Gastrocnemius medialis (tissue), 4 donors: ENCODE data around the gene ARL2BP. TPM values are rescaled to one million over a fixed set of nuclear protein-coding genes. Genes with fewer than 3 reads are reported as not detected.

Source experiments
- ATAC-seq, 2 donors: fragments of 150-250 bp; one replicate each; pipeline ENCODE4 v1.9.1; 2016
- DNase-seq, 2 donors: peaks; one replicate each; pipeline ENCODE4 v3.0.0-alpha.2; 2019
- H3K27ac ChIP-seq, 4 donors: fragments of 200-600 bp; sonication (generic); 1 replicate in 1 of 4; 2 replicates in 3 of 4; pipeline ENCODE4 v1.5.1; 2016 to 2018; ENCODE audit warnings: mild to moderate bottlenecking in 2 of 4, moderate library complexity in 1 of 4
- H3K27me3 ChIP-seq, 3 donors: fragments of 200-600 bp; sonication (generic) in 2 of 3; 1 replicate in 1 of 3; 2 replicates in 2 of 3; pipeline versions ENCODE4 v1.5.1 to v1.6.0; 2016 to 2019; ENCODE audit warnings: mild to moderate bottlenecking in 1 of 3, moderate library complexity in 1 of 3
- H3K36me3 ChIP-seq, 2 donors: fragments of 200-600 bp; sonication (generic) in 1 of 2; one replicate each; pipeline ENCODE4 v1.5.1; 2017 to 2018
- H3K4me1 ChIP-seq, 2 donors: fragments of 200-600 bp; sonication (generic) in 1 of 2; one replicate each; pipeline ENCODE4 v1.5.1; 2016 to 2017; ENCODE audit warnings: mild to moderate bottlenecking in 2 of 2
- H3K4me3 ChIP-seq, 4 donors: fragments of 200-600 bp; sonication (generic) in 3 of 4; 1 replicate in 1 of 4; 2 replicates in 3 of 4; pipeline ENCODE4 v1.5.1; 2016 to 2019; ENCODE audit warnings: mild to moderate bottlenecking in 2 of 4
- H3K9me3 ChIP-seq, 3 donors: fragments of 200-600 bp; sonication (generic) in 2 of 3; 1 replicate in 1 of 3; 2 replicates in 2 of 3; pipeline ENCODE4 v1.5.1; 2016 to 2019
- CTCF ChIP-seq, 5 experiments: fragments of 450-650 bp in 3 of 5; fragments of 200-600 bp in 2 of 5; sonication (generic) in 2 of 5; IDR thresholded peaks in 4 of 5; conservative IDR thresholded peaks in 1 of 5; 1 replicate in 4 of 5; 2 replicates in 1 of 5; pipeline ENCODE4 v1.5.1; 2016 to 2019; ENCODE audit warnings: antibody characterized with exemption in 5 of 5, mild to moderate bottlenecking in 3 of 5, moderate library complexity in 3 of 5
- POLR2A ChIP-seq, 2 donors: fragments of 450-650 bp; IDR thresholded peaks; one replicate each; pipeline ENCODE4 v1.6.1; 2017; ENCODE audit warnings: antibody characterized with exemption in 2 of 2, mild to moderate bottlenecking in 2 of 2, moderate library complexity in 2 of 2
- in situ Hi-C, 4 donors: fragments of 200-750 bp; cut with MboI; loops; one replicate each; pipeline versions ENCODE4 v1.15.0 to v1.8.0; 2017; ENCODE audit warnings: low sequenced_read_pairs in 4 of 4
- intact Hi-C: fragments of 100-400 bp; cut with DNase I; formaldehyde crosslinking; loops from one replicate; pipeline ENCODE4 v1.15.1; 2023; ENCODE audit warnings: low total_unique reads
- total RNA-seq, 4 donors: library from RNA; depleted of rRNA; stranded (reverse); fragments of >200 nt; gene quantifications; one replicate each; pipeline versions ENCODE4 v1.1.0 to v1.2.3, GENCODE V29; 2016

The ARL2BP gene
- total RNA-seq, 4 donors from 2014 or later = 25.5 to 52.6 (median 44.5) TPM

GRCh38 chr16:57258910-57259475 is 13.9 kb downstream of the ARL2BP start:
- Histone ChIP-seq H3K4me3 (no peak overlapping the region), H3K27ac (no peak overlapping the region), H3K27me3 (no peaks in the 10 kb centered on the region), H3K36me3 (peaks cover 0 to 32% of the 10 kb centered on the region in 2 donors), H3K4me1 (no peaks in the 10 kb centered on the region), H3K9me3 (no peaks in the 10 kb centered on the region)
- no peak for TF ChIP-seq POLR2A (IDR thresholded peaks at IDR 0.05)
- no peak for TF ChIP-seq CTCF (IDR thresholded peaks at IDR 0.05 in 4 of 5, conservative IDR thresholded peaks at IDR 0.05 in 1 of 5)
- ATAC-seq (no peak), DNase-seq (no peak)
- intact Hi-C loops (no loop called here), in situ Hi-C loops (no loop called here)

GRCh38 chr16:57260294-57260929 is 15.4 kb downstream of the ARL2BP start:
- no peaks in the 10 kb centered on the region for H3K4me1 ChIP-seq
- H3K9me3 ChIP-seq = no peaks in the 10 kb centered on the region
- H3K4me3 ChIP-seq = no peak overlapping the region
- peaks cover 0 to 18% of the 10 kb centered on the region in 2 donors for H3K36me3 ChIP-seq
- H3K27ac ChIP-seq = peak overlapping the region; percentile 41 to 67 (median 60)
- intact Hi-C loops (no loop called here), in situ Hi-C loops (no loop called here)
- DNase-seq (no peak), ATAC-seq (peak; percentile 47 to 53)
- no peaks in the 10 kb centered on the region for H3K27me3 ChIP-seq
- TF ChIP-seq POLR2A (IDR thresholded peaks at IDR 0.05) = no peak
- no peak for TF ChIP-seq CTCF (IDR thresholded peaks at IDR 0.05 in 4 of 5, conservative IDR thresholded peaks at IDR 0.05 in 1 of 5)

- H3K27ac ChIP-seq = no peak overlapping the region
- peaks cover 0 to 8% of the 10 kb centered on the region in 2 donors for H3K36me3 ChIP-seq
- in situ Hi-C loops = no loop called here
- no peaks in the 10 kb centered on the region for H3K27me3 ChIP-seq
- no peak overlapping the region for H3K4me3 ChIP-seq
- H3K9me3 ChIP-seq = no peaks in the 10 kb centered on the region
- no peak for ATAC-seq
- intact Hi-C loops = no loop called here
- TF ChIP-seq CTCF (IDR thresholded peaks at IDR 0.05 in 4 of 5, conservative IDR thresholded peaks at IDR 0.05 in 1 of 5) (no peak), POLR2A (IDR thresholded peaks at IDR 0.05) (no peak)
- no peaks in the 10 kb centered on the region for H3K4me1 ChIP-seq
- DNase-seq = peak in 1 of 2 donors; percentile 4
Measured at GRCh38 chr16:57261806-57262205, 16.7 kb downstream of the ARL2BP start.

- ATAC-seq (no peak), DNase-seq (no peak)
- H3K27ac ChIP-seq = no peak overlapping the region
- no peaks in the 10 kb centered on the region for H3K4me1 ChIP-seq
- H3K9me3 ChIP-seq = no peaks in the 10 kb centered on the region
- intact Hi-C loops (no loop called here), in situ Hi-C loops (no loop called here)
- H3K27me3 ChIP-seq = no peaks in the 10 kb centered on the region
- H3K4me3 ChIP-seq = no peak overlapping the region
- no peaks in the 10 kb centered on the region for H3K36me3 ChIP-seq
- no peak for TF ChIP-seq CTCF (IDR thresholded peaks at IDR 0.05 in 4 of 5, conservative IDR thresholded peaks at IDR 0.05 in 1 of 5)
- TF ChIP-seq POLR2A (IDR thresholded peaks at IDR 0.05) = no peak
Measured at GRCh38 chr16:57262841-57263540, 17.9 kb downstream of the ARL2BP start.
